B cell (primary cell): ENCODE data around the gene NPAT. TPM values are rescaled to one million over a fixed set of nuclear protein-coding genes. Genes with fewer than 3 reads are reported as not detected.
A peak's percentile ranks its signal among the peaks of the same experiment; 100 is the strongest.

ENCODE experiments used
- ATAC-seq: fragments of 200-7000 bp; cut with Tn5 transposase; one replicate; pipeline ENCODE4 v1.10.0; 2021; ENCODE audit warnings: low read depth, mild to moderate bottlenecking, moderate number of reproducible peaks, moderate library complexity
- CTCF ChIA-PET: fragments of 350-600 bp; sonication (Branson Sonifier 250); formaldehyde crosslinking; loops from one replicate; lab custom pipeline; 2021; ENCODE audit warnings: antibody characterized with exemption, inconsistent platforms; lab: Charles Lee
- POLR2A ChIA-PET: fragments of 350-600 bp; sonication (Branson Sonifier 250); formaldehyde crosslinking; loops from one replicate; lab custom pipeline; 2021; ENCODE audit warnings: antibody characterized with exemption; lab: Charles Lee
- DNase-seq: peaks from one replicate; pipeline ENCODE4 v3.0.0; 2013
- H2AFZ ChIP-seq: 2 replicates; pipeline ENCODE4 v1.6.1; 2012; ENCODE audit warnings: mild to moderate bottlenecking, low read depth, low read length; ENCODE audit not compliant: insufficient read depth, poor library complexity, severe bottlenecking
- H3K27ac ChIP-seq, 2 donors: 1 replicate in 1 of 2; 2 replicates in 1 of 2; pipeline ENCODE4 v1.5.1; 2012 to 2013; ENCODE audit warnings: low read length in 2 of 2, mild to moderate bottlenecking in 2 of 2, moderate library complexity in 1 of 2
- H3K27me3 ChIP-seq, 4 experiments: fragments of 200-600 bp in 1 of 4; sonication (generic) in 1 of 4; replicated peaks in 1 of 4; 1 replicate in 2 of 4; 2 replicates in 2 of 4; pipeline versions ENCODE4 v1.6.1 to v1.7.0; 2013 to 2016; ENCODE audit warnings: low read length in 3 of 4, mild to moderate bottlenecking in 2 of 4, mixed read lengths in 1 of 4, moderate library complexity in 1 of 4; ENCODE audit not compliant: insufficient read depth in 4 of 4, control insufficient read depth in 3 of 4; ENCODE audit errors: control extremely low read depth in 1 of 4
- H3K36me3 ChIP-seq, 2 experiments: replicated peaks in 1 of 2; 1 replicate in 1 of 2; 2 replicates in 1 of 2; pipeline versions ENCODE4 v1.6.1 to v1.7.1; 2013; ENCODE audit warnings: low read length in 1 of 2; ENCODE audit not compliant: insufficient read depth in 2 of 2, control insufficient read depth in 1 of 2; ENCODE audit errors: control extremely low read depth in 1 of 2, extremely low read depth in 1 of 2
- H3K4me1 ChIP-seq, 2 donors: fragments of 200-600 bp in 1 of 2; sonication (generic) in 1 of 2; 1 replicate in 1 of 2; 2 replicates in 1 of 2; pipeline versions ENCODE4 v1.5.1 to v1.6.1; 2013 to 2017; ENCODE audit warnings: low read length in 2 of 2; ENCODE audit not compliant: control insufficient read depth in 2 of 2, insufficient read depth in 2 of 2
- H3K4me2 ChIP-seq: replicated peaks from 2 replicates; pipeline ENCODE3; 2012; ENCODE audit warnings: mild to moderate bottlenecking, low read depth, low read length; ENCODE audit not compliant: poor library complexity, severe bottlenecking
- H3K4me3 ChIP-seq, 5 experiments: fragments of 200-600 bp in 1 of 5; sonication (generic) in 1 of 5; 1 replicate in 3 of 5; 2 replicates in 2 of 5; pipeline versions ENCODE4 v1.5.1 to v1.7.0; 2011 to 2016; ENCODE audit warnings: low read length in 4 of 5, mild to moderate bottlenecking in 4 of 5, low read depth in 2 of 5, control low read depth in 1 of 5, moderate library complexity in 1 of 5; ENCODE audit not compliant: insufficient read depth in 1 of 5; ENCODE audit errors: control extremely low read depth in 1 of 5, extremely low read depth in 1 of 5
- H3K79me2 ChIP-seq: fragments of 200-600 bp; sonication (generic); one replicate; pipeline ENCODE4 v1.6.0; 2016; ENCODE audit warnings: low read length; ENCODE audit not compliant: control insufficient read depth, insufficient read depth
- H3K9ac ChIP-seq: fragments of 200-600 bp; sonication (generic); 2 replicates; pipeline ENCODE4 v1.6.1; 2017; ENCODE audit warnings: mild to moderate bottlenecking, low read length, moderate library complexity
- H3K9me3 ChIP-seq, 3 donors: one replicate each; pipeline versions ENCODE4 v1.6.1 to v1.7.1; 2013; ENCODE audit warnings: low read length in 2 of 3; ENCODE audit not compliant: control insufficient read depth in 2 of 3, insufficient read depth in 1 of 3; ENCODE audit errors: control extremely low read depth in 1 of 3
- H4K20me1 ChIP-seq: 2 replicates; pipeline ENCODE4 v1.6.0; 2012; ENCODE audit warnings: mild to moderate bottlenecking, low read length; ENCODE audit not compliant: insufficient read depth, control insufficient read depth, poor library complexity, severe bottlenecking
- H3K27ac Mint-ChIP-seq: one replicate; pipeline ENCODE4 v1.8.0; 2021; ENCODE audit warnings: mixed read lengths
- H3K27me3 Mint-ChIP-seq: one replicate; pipeline ENCODE4 v1.8.0; 2021; ENCODE audit warnings: mixed read lengths
- H3K4me1 Mint-ChIP-seq: one replicate; pipeline ENCODE4 v1.8.0; 2021; ENCODE audit warnings: mixed read lengths
- H3K4me3 Mint-ChIP-seq: one replicate; pipeline ENCODE4 v1.8.0; 2021; ENCODE audit warnings: mixed read lengths
- H3K9me3 Mint-ChIP-seq: one replicate; pipeline ENCODE4 v1.8.0; 2022; ENCODE audit warnings: mixed read lengths; ENCODE audit not compliant: insufficient read depth
- CTCF ChIP-seq: fragments of 200-600 bp; IDR thresholded peaks from one replicate; pipeline ENCODE4 v1.8.0; 2022; ENCODE audit warnings: antibody characterized with exemption, mild to moderate bottlenecking
- EZH2 ChIP-seq: IDR thresholded peaks from 2 replicates; pipeline ENCODE4 v1.6.1; 2012; ENCODE audit warnings: borderline replicate concordance, low read depth, mild to moderate bottlenecking, moderate library complexity, low read length; ENCODE audit not compliant: insufficient read depth, poor library complexity, severe bottlenecking
- WGBS: methylation state at CpG from one replicate; pipeline ENCODE4 v1.1.5; 2013; ENCODE audit warnings: missing lambda C conversion rate; ENCODE audit not compliant: insufficient coverage; 5-methylcytosine and 5-hydroxymethylcytosine counted together
- intact Hi-C: fragments of 100-400 bp; cut with micrococcal nuclease; formaldehyde crosslinking; loops from one replicate; pipeline ENCODE4 v1.10.0; 2022
- polyA plus RNA-seq: library from polyadenylated mRNA; depleted of rRNA; stranded (reverse); fragments of >200 nt; gene quantifications from 2 replicates; pipeline ENCODE4 v1.2.3, GENCODE V29; 2012
- total RNA-seq, 2 donors: library from RNA; stranded (reverse); fragments of 120-200 nt in 1 of 2; gene quantifications; 1 replicate in 1 of 2; 2 replicates in 1 of 2; pipeline versions ENCODE4 v1.2.3 to v1.2.4, GENCODE V29; 2013 to 2022

NPAT gene
- total and polyA plus RNA-seq, 2 donors (not counting 1 experiment from before 2014, with no cell fraction given): 8.8 to 51.7 TPM

- no peak for DNase-seq
- CTCF ChIA-PET: interaction anchor here (0.7 kb wide), 1 partner anchor 36 kb away, joined by 3 read pairs; no protein-coding TSS in a partner anchor
Measured at GRCh38 chr11:108218912-108219783, 3.3 kb downstream of the NPAT start.

More at GRCh38 chr11:108218912-108219783, 3.3 kb downstream of the NPAT start:
- Histone ChIP-seq H3K9me3 (no peaks in the 10 kb centered on the region), H3K9ac (no peak overlapping the region), H3K36me3 (peaks cover 0 to 25% of the 10 kb centered on the region in 2 experiments), H3K79me2 (peaks cover 89% of the 10 kb centered on the region), H2AFZ (no peak overlapping the region), H3K4me2 (peak overlapping the region; percentile 83), H3K27me3 (no peaks in the 10 kb centered on the region), H3K4me3 (no peak overlapping the region), H3K4me1 (peaks cover 33 to 39% of the 10 kb centered on the region in 2 donors), H3K27ac (peak overlapping the region in 1 of 2 donors; percentile 23), H4K20me1 (peaks cover 35% of the 10 kb centered on the region)
- 79% methylated on average over 6 of the region's 7 CpGs for WGBS
- TF ChIP-seq CTCF (no peak), EZH2 (no peak)
- H3K4me3 Mint-ChIP-seq: peak overlapping the region; percentile 20
- peak overlapping the region; percentile 1 for H3K27ac Mint-ChIP-seq
- intact Hi-C loops: no loop called here
- no peak for ATAC-seq
- no peaks in the 10 kb centered on the region for H3K27me3 Mint-ChIP-seq
- no peaks in the 10 kb centered on the region for H3K9me3 Mint-ChIP-seq
- peaks cover 59% of the 10 kb centered on the region for H3K4me1 Mint-ChIP-seq
- POLR2A ChIA-PET: interaction anchor here (0.8 kb wide), 1 partner anchor 13 kb away, joined by 3 read pairs; no protein-coding TSS in a partner anchor
